GM12865 (cell line): ENCODE measurements around the gene MDN1.

ENCODE experiments used
- DNase-seq: peaks from one replicate; pipeline ENCODE4 v3.0.0; 2010; ENCODE audit warnings: low read depth
- H3K4me3 ChIP-seq: 2 replicates; pipeline ENCODE4 v1.5.1; 2011; ENCODE audit warnings: mild to moderate bottlenecking, low read depth, low read length, control low read depth
- CTCF ChIP-seq: IDR thresholded peaks from 2 replicates; pipeline ENCODE4 v1.5.1; 2011; ENCODE audit warnings: low read length, control low read depth, low read depth, inconsistent platforms; ENCODE audit not compliant: insufficient read depth; ENCODE audit errors: missing control alignments

The MDN1 gene

GRCh38 chr6:89597372-89597771 lies 222.2 kb downstream of the MDN1 start:
- TF ChIP-seq CTCF: no peak
- DNase-seq: no peak

GRCh38 chr6:89596484-89596883 lies 223.1 kb downstream of the MDN1 start:
- no peak for DNase-seq
- no peak overlapping the region for H3K4me3 ChIP-seq
- no peak for TF ChIP-seq CTCF

More at GRCh38 chr6:89597372-89597771, 222.2 kb downstream of the MDN1 start:
- H3K4me3 ChIP-seq: no peak overlapping the region

GRCh38 chr6:89596056-89596455 lies 223.5 kb downstream of the MDN1 start:
- DNase-seq: peak; percentile 74

More at GRCh38 chr6:89596056-89596455, 223.5 kb downstream of the MDN1 start:
- H3K4me3 ChIP-seq: no peak overlapping the region
- TF ChIP-seq CTCF: no peak
